Stimulated activated CD8-positive, alpha-beta memory T cell treated with anti-CD3 and anti-CD28 coated beads, Interleukin-2, amount 100 ng/mL, for 1 hour (primary cell): Measurements from ENCODE around the gene BICC1.

ENCODE experiments used
- DNase-seq, 2 donors: peaks; one replicate each; pipeline ENCODE4 v3.0.0-alpha.2; 2020; ENCODE audit warnings: low read depth in 2 of 2

Gene BICC1

GRCh38 chr10:58780476-58780875 is 267.8 kb downstream of the BICC1 start:
- no peak for DNase-seq

GRCh38 chr10:58781873-58782488 is 269.3 kb downstream of the BICC1 start:
- DNase-seq: no peak

- no peak for DNase-seq
These were observed 270.5 kb downstream of the BICC1 start for GRCh38 chr10:58782876-58783851.

GRCh38 chr10:58784361-58784760 is 271.7 kb downstream of the BICC1 start:
- DNase-seq: no peak

GRCh38 chr10:58785354-58785753 is 272.7 kb downstream of the BICC1 start:
- no peak for DNase-seq

- no peak for DNase-seq
These were observed 278.5 kb downstream of the BICC1 start for GRCh38 chr10:58791137-58791536.

GRCh38 chr10:58795560-58795959 is 282.9 kb downstream of the BICC1 start:
- DNase-seq: no peak

- no peak for DNase-seq
These were observed 283.6 kb downstream of the BICC1 start for GRCh38 chr10:58796242-58796641.

- DNase-seq: no peak
These were observed 284.2 kb downstream of the BICC1 start for GRCh38 chr10:58796824-58797223.

GRCh38 chr10:58797356-58797755 is 284.7 kb downstream of the BICC1 start:
- no peak for DNase-seq

- DNase-seq: no peak
These were observed 289.4 kb downstream of the BICC1 start for GRCh38 chr10:58802047-58802446.

GRCh38 chr10:58806323-58806722 is 293.7 kb downstream of the BICC1 start:
- no peak for DNase-seq

GRCh38 chr10:58806970-58807628 is 294.4 kb downstream of the BICC1 start:
- no peak for DNase-seq

GRCh38 chr10:58807629-58808022 is 295.0 kb downstream of the BICC1 start:
- no peak for DNase-seq

GRCh38 chr10:58810751-58811150 is 298.1 kb downstream of the BICC1 start:
- no peak for DNase-seq

GRCh38 chr10:58813573-58813972 is 300.9 kb downstream of the BICC1 start:
- DNase-seq: no peak

- DNase-seq: no peak
These were observed 304.7 kb downstream of the BICC1 start for GRCh38 chr10:58817201-58817846.

GRCh38 chr10:58818900-58819299 is 306.2 kb downstream of the BICC1 start:
- DNase-seq: no peak

- DNase-seq: no peak
These were observed 307.7 kb downstream of the BICC1 start for GRCh38 chr10:58820386-58820785.

- DNase-seq: no peak
These were observed 308.4 kb downstream of the BICC1 start for GRCh38 chr10:58820861-58821751.

- no peak for DNase-seq
These were observed 309.0 kb downstream of the BICC1 start for GRCh38 chr10:58821752-58822056.
